ENCODE data around the gene CACNB4.

CACNB4 gene

DNA sequence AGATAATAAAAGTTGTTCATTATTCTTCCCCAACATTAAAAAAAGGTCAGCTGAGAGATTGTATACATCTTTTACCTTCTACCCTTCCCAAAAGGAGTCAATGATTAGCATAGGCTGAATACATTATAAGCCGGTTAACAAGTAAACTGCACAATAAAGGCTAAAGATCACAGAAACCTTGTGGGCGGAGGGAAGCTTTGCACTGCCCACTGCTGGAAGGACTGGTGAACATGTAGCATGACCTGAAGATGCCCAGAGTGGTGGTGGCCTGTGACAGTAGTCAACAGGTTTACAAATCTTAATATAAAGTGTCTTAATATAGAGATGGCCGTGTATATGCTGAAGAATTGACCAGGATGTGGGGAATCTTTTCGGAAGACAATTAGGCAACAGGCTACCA lies 306.3 kb downstream of the CACNB4 start:
- in situ Hi-C loops (cut with MboI; ENCODE audit: low sequenced_read_pairs): no loop called here

DNA sequence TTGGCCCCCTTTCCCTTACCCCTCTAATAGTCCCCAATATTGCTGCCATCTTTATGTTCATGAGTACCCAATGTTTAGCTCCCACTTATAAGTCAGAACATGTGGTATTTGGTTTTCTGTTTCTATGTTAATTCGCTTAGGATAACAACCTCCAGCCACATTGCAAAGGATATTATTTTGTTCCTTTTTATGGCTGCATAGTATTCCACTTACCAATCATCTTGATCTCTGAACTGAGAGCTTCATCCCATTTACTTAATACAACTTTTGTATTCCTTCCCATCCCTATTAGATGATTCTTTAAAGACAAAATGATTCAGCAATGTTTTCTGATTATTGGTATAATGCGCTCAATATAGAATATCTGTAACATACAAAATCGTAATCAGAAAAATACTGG lies 307.3 kb downstream of the CACNB4 start:
- in situ Hi-C loops (cut with MboI; ENCODE audit: low sequenced_read_pairs): no loop called here

DNA sequence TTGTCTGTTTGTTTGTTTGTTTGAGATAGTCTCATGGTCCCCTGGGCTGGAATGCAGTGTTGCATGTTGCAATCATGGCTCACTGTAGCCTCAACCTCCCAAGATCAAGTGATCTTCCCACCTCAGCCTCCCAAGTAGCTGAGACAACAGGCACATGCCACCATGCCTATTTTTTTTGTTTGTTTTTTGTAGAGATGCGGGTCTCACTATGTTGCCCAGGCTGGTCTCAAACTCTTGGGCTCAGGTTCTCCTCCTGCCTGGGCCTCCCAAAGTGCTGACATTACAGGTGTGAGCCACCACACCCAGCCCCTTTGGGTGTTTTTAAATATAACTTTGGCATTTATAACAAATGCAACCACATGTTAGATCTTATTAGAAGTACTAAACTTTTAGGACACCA lies 308.2 kb downstream of the CACNB4 start:
- in situ Hi-C loops (cut with MboI; ENCODE audit: low sequenced_read_pairs): no loop called here

DNA sequence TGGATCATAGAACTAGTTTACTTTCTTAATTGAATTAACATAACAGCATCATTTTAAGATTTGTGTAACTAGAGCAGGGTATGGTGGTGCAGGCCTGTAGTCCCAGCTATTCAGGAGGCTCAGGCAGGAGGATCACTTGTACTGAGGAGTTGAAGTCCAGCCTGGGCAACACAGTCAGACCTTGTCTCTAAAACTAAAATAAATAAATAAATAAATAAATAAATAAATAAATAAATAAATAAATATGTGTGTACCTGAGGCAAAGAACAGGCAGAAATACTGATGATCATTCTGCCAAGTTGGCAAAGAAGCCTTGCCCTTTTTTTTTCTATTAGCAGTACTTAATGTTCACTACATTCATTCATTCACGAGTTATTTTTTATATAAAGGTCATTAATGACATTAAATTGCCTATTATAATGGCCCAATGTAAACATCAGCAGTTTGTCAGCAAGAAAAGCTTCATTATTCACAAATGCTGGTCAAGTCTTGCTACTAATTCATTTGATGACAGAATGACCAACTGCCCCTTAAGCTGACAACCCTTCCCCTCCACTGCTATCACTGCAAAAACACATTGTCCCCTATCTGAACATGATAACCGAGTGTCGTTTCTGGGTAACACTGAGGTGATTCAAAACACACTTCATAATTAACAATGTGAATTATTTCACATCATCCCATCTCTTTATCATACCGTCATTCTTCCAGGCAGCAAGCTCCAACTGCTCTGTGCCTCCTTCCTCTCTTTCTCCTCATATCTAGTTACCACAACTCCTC lies 309.6 kb downstream of the CACNB4 start:
- in situ Hi-C loops (cut with MboI; ENCODE audit: low sequenced_read_pairs): no loop called here

DNA sequence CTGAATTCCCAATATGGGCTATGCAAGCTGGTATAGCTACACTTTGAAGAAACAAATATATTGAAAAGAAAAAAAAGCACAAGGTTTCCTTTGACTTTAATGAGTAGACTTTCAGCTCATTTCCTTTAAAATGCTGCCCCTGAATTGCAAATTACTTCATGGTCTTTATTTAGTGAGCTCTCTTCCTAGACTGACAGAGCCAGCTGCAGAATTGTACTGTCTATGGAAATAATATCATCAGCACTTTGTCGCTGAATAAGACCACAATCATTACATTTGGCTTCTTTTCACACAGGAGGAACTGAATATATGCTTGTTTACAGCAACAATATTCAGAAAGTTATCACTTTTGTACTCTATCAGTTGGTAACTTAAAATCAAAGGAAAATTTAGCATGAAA lies 312.4 kb downstream of the CACNB4 start:
- in situ Hi-C loops (cut with MboI; ENCODE audit: low sequenced_read_pairs): no loop called here

DNA sequence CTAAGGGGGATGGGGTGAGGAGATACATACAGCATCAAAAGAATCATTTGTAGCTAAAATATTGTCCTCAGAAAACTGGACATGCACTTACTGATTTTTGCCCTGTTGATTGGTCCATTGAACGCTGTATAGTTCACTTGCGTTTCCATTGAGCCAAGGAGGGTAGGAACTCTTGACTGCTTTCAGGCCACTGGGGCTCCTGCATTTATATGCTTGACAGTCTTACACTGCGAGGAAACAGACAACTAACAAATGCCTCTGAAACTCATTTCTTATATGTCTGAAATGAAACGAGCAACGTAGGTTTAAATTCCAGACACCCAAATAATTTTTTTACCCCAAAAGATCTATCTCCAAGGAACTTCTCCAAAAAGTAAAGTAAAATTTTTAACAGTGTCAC lies 312.8 kb downstream of the CACNB4 start:
- in situ Hi-C loops (cut with MboI; ENCODE audit: low sequenced_read_pairs): no loop called here

DNA sequence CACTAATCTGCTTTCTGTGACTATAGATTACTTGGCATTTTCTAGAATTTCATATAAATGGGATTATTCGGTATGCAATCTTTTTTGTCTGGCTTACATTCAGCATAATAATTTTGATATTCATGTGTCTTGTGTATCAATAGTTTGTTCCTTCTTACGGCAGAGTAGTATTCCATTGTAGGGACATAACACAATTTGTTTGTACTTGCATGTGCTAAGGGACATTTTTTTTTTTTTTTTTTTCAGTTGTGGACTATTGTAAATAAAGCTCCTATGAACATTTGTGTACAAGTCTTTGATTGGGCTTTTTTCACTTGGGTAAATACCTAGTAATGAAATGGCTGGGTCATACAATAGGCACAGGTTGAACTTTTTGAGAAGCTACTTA lies 315.7 kb downstream of the CACNB4 start:
- in situ Hi-C loops (cut with MboI; ENCODE audit: low sequenced_read_pairs): no loop called here
